Liver (tissue), 9 donors: ENCODE results near the gene PRR5L. TPM values are rescaled to one million over a fixed set of nuclear protein-coding genes. Genes with fewer than 3 reads are reported as not detected.
A peak's percentile ranks its signal among the peaks of the same experiment; 100 is the strongest.

ENCODE experiments used
- DNase-seq: peaks from one replicate; pipeline ENCODE4 v3.0.0-alpha.2; 2017; ENCODE audit warnings: low spot score
- H3K27ac ChIP-seq, 2 donors: one replicate each; pipeline ENCODE4 v1.7.0; 2013; ENCODE audit warnings: inconsistent platforms in 2 of 2, low read length in 2 of 2, control low read depth in 1 of 2, low read depth in 1 of 2, mild to moderate bottlenecking in 1 of 2
- H3K27me3 ChIP-seq, 4 donors: one replicate each; pipeline versions ENCODE4 v1.6.1 to v1.7.0; 2013; ENCODE audit warnings: low read length in 3 of 4, inconsistent platforms in 1 of 4, mild to moderate bottlenecking in 1 of 4, moderate library complexity in 1 of 4; ENCODE audit not compliant: control insufficient read depth in 4 of 4, insufficient read depth in 4 of 4
- H3K36me3 ChIP-seq, 4 donors: one replicate each; pipeline versions ENCODE4 v1.6.1 to v1.7.0; 2013; ENCODE audit warnings: low read length in 3 of 4, mild to moderate bottlenecking in 3 of 4, low read depth in 1 of 4, moderate library complexity in 1 of 4; ENCODE audit not compliant: control insufficient read depth in 4 of 4, insufficient read depth in 3 of 4
- H3K4me1 ChIP-seq, 4 donors: one replicate each; pipeline versions ENCODE4 v1.6.1 to v1.7.0; 2013; ENCODE audit warnings: low read length in 3 of 4, mild to moderate bottlenecking in 3 of 4, moderate library complexity in 1 of 4; ENCODE audit not compliant: control insufficient read depth in 4 of 4, insufficient read depth in 4 of 4
- H3K4me3 ChIP-seq, 3 donors: one replicate each; pipeline versions ENCODE4 v1.6.1 to v1.7.0; 2013; ENCODE audit warnings: low read length in 3 of 3, control low read depth in 1 of 3, low read depth in 1 of 3, mild to moderate bottlenecking in 1 of 3
- H3K9ac ChIP-seq, 2 donors: one replicate each; pipeline ENCODE4 v1.7.0; 2013; ENCODE audit warnings: low read length in 2 of 2, mild to moderate bottlenecking in 2 of 2, moderate library complexity in 2 of 2, control low read depth in 1 of 2, low read depth in 1 of 2
- H3K9me3 ChIP-seq, 4 donors: one replicate each; pipeline versions ENCODE4 v1.6.1 to v1.7.0; 2013; ENCODE audit warnings: low read length in 3 of 4; ENCODE audit not compliant: control insufficient read depth in 4 of 4
- ATF3 ChIP-seq: IDR thresholded peaks from 2 replicates; pipeline ENCODE4 v1.6.1; 2016; ENCODE audit warnings: antibody characterized with exemption
- CTCF ChIP-seq: fragments of 150-350 bp; IDR thresholded peaks from 2 replicates; pipeline ENCODE4 v1.5.1; 2017; ENCODE audit warnings: improper control_type of control experiment, low read depth, low read length; ENCODE audit not compliant: missing input control
- EGR1 ChIP-seq, 2 donors: IDR thresholded peaks; 2 replicates each; pipeline ENCODE4 v1.6.1; 2016 to 2018; ENCODE audit warnings: antibody characterized with exemption in 2 of 2, low read depth in 2 of 2
- FOXA1 ChIP-seq: IDR thresholded peaks from 2 replicates; pipeline ENCODE4 v1.6.1; 2016; ENCODE audit warnings: antibody characterized with exemption
- GABPA ChIP-seq, 2 donors: IDR thresholded peaks in 1 of 2; conservative IDR thresholded peaks in 1 of 2; 2 replicates each; pipeline ENCODE4 v1.6.1; 2016; ENCODE audit warnings: antibody characterized with exemption in 2 of 2, mild to moderate bottlenecking in 1 of 2, moderate library complexity in 1 of 2
- HNF4G ChIP-seq: IDR thresholded peaks from 2 replicates; pipeline ENCODE4 v1.6.1; 2016; ENCODE audit warnings: antibody characterized with exemption
- JUND ChIP-seq, 2 donors: IDR thresholded peaks; 2 replicates each; pipeline ENCODE4 v1.6.1; 2016; ENCODE audit warnings: antibody characterized with exemption in 2 of 2
- MAX ChIP-seq: IDR thresholded peaks from 2 replicates; pipeline ENCODE4 v1.6.1; 2016; ENCODE audit warnings: antibody characterized with exemption
- NR2F2 ChIP-seq: IDR thresholded peaks from 2 replicates; pipeline ENCODE4 v1.6.1; 2016; ENCODE audit warnings: antibody characterized with exemption
- RAD21 ChIP-seq, 2 donors: IDR thresholded peaks; 2 replicates each; pipeline ENCODE4 v1.6.1; 2016; ENCODE audit warnings: antibody characterized with exemption in 2 of 2, mild to moderate bottlenecking in 2 of 2
- REST ChIP-seq: IDR thresholded peaks from 2 replicates; pipeline ENCODE4 v1.6.1; 2016; ENCODE audit warnings: antibody characterized with exemption, mild to moderate bottlenecking
- SP1 ChIP-seq: IDR thresholded peaks from 2 replicates; pipeline ENCODE4 v1.6.1; 2018; ENCODE audit warnings: antibody characterized with exemption, mild to moderate bottlenecking
- TAF1 ChIP-seq: conservative IDR thresholded peaks from 2 replicates; pipeline ENCODE4 v1.6.1; 2016; ENCODE audit warnings: antibody characterized with exemption, mild to moderate bottlenecking
- ZBTB33 ChIP-seq: IDR thresholded peaks from 2 replicates; pipeline ENCODE4 v1.6.1; 2016; ENCODE audit warnings: antibody characterized with exemption
- WGBS: extraction: QIAGEN DNeasy Blood & Tissue Kit; methylation state at CpG from one replicate; pipeline ENCODE4 v1.1.7; 2013; 5-methylcytosine and 5-hydroxymethylcytosine counted together
- polyA plus RNA-seq, 2 donors: library from polyadenylated mRNA; stranded (reverse) in 1 of 2; unstranded in 1 of 2; fragments of 200-250 nt in 1 of 2; fragments of >200 nt in 1 of 2; fragmentation: Nextera tagmentation in 1 of 2; extraction: Ambion mirVana in 1 of 2; gene quantifications; one replicate each; pipeline versions ENCODE4 v1.2.1 to v1.2.3, GENCODE V29; 2013 to 2015
- total RNA-seq, 2 donors: library from RNA; depleted of rRNA; stranded (reverse); fragments of >200 nt; gene quantifications; one replicate each; pipeline ENCODE4 v1.2.3, GENCODE V29; 2014
- donor health status: healthy.
- donor health status: healthy.
- donor health status: healthy.
- donor health status: healthy.
- donor health status: healthy.

PRR5L gene
- total and polyA plus RNA-seq, 4 donors, result 1.2 to 8.5 (median 4.5) TPM

GRCh38 chr11:36500315-36500721, 204.2 kb downstream of the PRR5L start:
- Histone ChIP-seq H3K36me3 (peaks cover 3 to 29% (median 18%) of the 10 kb centered on the region in 4 donors), H3K4me1 (peaks cover 3 to 17% (median 14%) of the 10 kb centered on the region in 4 donors), H3K4me3 (no peak overlapping the region), H3K27me3 (no peaks in the 10 kb centered on the region), H3K9me3 (no peaks in the 10 kb centered on the region), H3K27ac (no peak overlapping the region), H3K9ac (no peak overlapping the region)
- 74% methylated on average over 1 of the region's 1 CpG for WGBS
- DNase-seq, result no peak
- no peak for TF ChIP-seq GABPA (IDR thresholded peaks at IDR 0.05 in 1 of 2, conservative IDR thresholded peaks at IDR 0.05 in 1 of 2)
- peak in 1 of 2 donors; percentile 9 for TF ChIP-seq JUND (IDR thresholded peaks at IDR 0.05)

GRCh38 chr11:36501236-36501635, 205.1 kb downstream of the PRR5L start:
- no peaks in the 10 kb centered on the region for H3K27me3 ChIP-seq
- H3K27ac ChIP-seq, result no peak overlapping the region
- H3K4me1 ChIP-seq, result peaks cover 3 to 17% (median 14%) of the 10 kb centered on the region in 4 donors
- no peak for TF ChIP-seq SP1
- TF ChIP-seq RAD21 (IDR thresholded peaks at IDR 0.05), result no peak
- TF ChIP-seq NR2F2, result no peak
- no peak for DNase-seq
- no peaks in the 10 kb centered on the region for H3K9me3 ChIP-seq
- H3K9ac ChIP-seq, result no peak overlapping the region
- H3K36me3 ChIP-seq, result peaks cover 3 to 26% (median 16%) of the 10 kb centered on the region in 4 donors
- 83% methylated on average over 5 of the region's 5 CpGs for WGBS
- no peak overlapping the region for H3K4me3 ChIP-seq

- no peak for TF ChIP-seq ATF3
- no peak for TF ChIP-seq REST
- TF ChIP-seq JUND (IDR thresholded peaks at IDR 0.05), result no peak
- no peak for TF ChIP-seq EGR1 (IDR thresholded peaks at IDR 0.05; ENCODE audit: low read depth in 2 of 2)
- TF ChIP-seq ZBTB33, result no peak
- no peak for TF ChIP-seq SP1
- TF ChIP-seq CTCF, result no peak
- TF ChIP-seq MAX, result no peak
- TF ChIP-seq GABPA (IDR thresholded peaks at IDR 0.05 in 1 of 2, conservative IDR thresholded peaks at IDR 0.05 in 1 of 2), result no peak
- no peak for TF ChIP-seq TAF1
- TF ChIP-seq HNF4G, result no peak
- no peak for TF ChIP-seq FOXA1
- TF ChIP-seq RAD21 (IDR thresholded peaks at IDR 0.05), result no peak
- 49% methylated on average over 7 of the region's 7 CpGs for WGBS
- peak overlapping the region in 1 of 2 donors; percentile 97 for H3K27ac ChIP-seq
- H3K27me3 ChIP-seq, result no peaks in the 10 kb centered on the region
- H3K9ac ChIP-seq, result no peak overlapping the region
- no peak for DNase-seq
- H3K9me3 ChIP-seq, result no peaks in the 10 kb centered on the region
- peaks cover 0 to 2% (median 0%) of the 10 kb centered on the region in 4 donors for H3K36me3 ChIP-seq
- peak overlapping the region in 1 of 3 donors; percentile 86 for H3K4me3 ChIP-seq
- peaks cover 3 to 19% (median 9%) of the 10 kb centered on the region in 4 donors for H3K4me1 ChIP-seq
These were observed 211.9 kb downstream of the PRR5L start for GRCh38 chr11:36507824-36508489.
